Activated T-helper 2 cell treated with anti-CD3 and anti-CD28 coated beads, Interferon-gamma antibody, Interleukin-2, Interleukin-4, amounts not matched to agents 10 μg/mL and 5 μg/mL and 100 μg/mL, durations not matched to agents 14 hours and 24 hours and 36 hours (primary cell): ENCODE measurements around the gene PI4KA. TPM values are rescaled to one million over a fixed set of nuclear protein-coding genes. Genes with fewer than 3 reads are reported as not detected.
A peak's percentile ranks its signal among the peaks of the same experiment; 100 is the strongest.
"Not testable (repeated sequence)": the region's sequence is repeated elsewhere in the genome, so short reads cannot be mapped to it uniquely, and the experiment has no call there.

ENCODE experiments used
- DNase-seq: peaks from one replicate; pipeline ENCODE4 v3.0.0; 2021; ENCODE audit warnings: low spot score
- H3K27ac Mint-ChIP-seq: one replicate; pipeline ENCODE4 v1.8.0; 2021; ENCODE audit warnings: mixed read lengths
- H3K27me3 Mint-ChIP-seq: one replicate; pipeline ENCODE4 v1.8.0; 2021; ENCODE audit warnings: low read depth, mixed read lengths
- H3K36me3 Mint-ChIP-seq: one replicate; pipeline ENCODE4 v1.8.0; 2021; ENCODE audit warnings: low read depth, mixed read lengths
- H3K4me1 Mint-ChIP-seq: one replicate; pipeline ENCODE4 v1.8.0; 2021; ENCODE audit warnings: low read depth, mixed read lengths
- H3K4me3 Mint-ChIP-seq: one replicate; pipeline ENCODE4 v1.8.0; 2021; ENCODE audit warnings: low read depth, mild to moderate bottlenecking, moderate library complexity, mixed read lengths
- H3K9me3 Mint-ChIP-seq: one replicate; pipeline ENCODE4 v1.8.0; 2021; ENCODE audit warnings: mixed read lengths
- intact Hi-C: fragments of 100-400 bp; cut with micrococcal nuclease; formaldehyde crosslinking; loops from one replicate; pipeline ENCODE4 v1.15.1; 2023
- total RNA-seq: library from RNA; stranded (reverse); gene quantifications from 2 replicates; pipeline ENCODE4 v1.2.3, GENCODE V29; 2022

Gene PI4KA
- total RNA-seq, 1 donor from 2014 or later, result 73.4 TPM

DNA sequence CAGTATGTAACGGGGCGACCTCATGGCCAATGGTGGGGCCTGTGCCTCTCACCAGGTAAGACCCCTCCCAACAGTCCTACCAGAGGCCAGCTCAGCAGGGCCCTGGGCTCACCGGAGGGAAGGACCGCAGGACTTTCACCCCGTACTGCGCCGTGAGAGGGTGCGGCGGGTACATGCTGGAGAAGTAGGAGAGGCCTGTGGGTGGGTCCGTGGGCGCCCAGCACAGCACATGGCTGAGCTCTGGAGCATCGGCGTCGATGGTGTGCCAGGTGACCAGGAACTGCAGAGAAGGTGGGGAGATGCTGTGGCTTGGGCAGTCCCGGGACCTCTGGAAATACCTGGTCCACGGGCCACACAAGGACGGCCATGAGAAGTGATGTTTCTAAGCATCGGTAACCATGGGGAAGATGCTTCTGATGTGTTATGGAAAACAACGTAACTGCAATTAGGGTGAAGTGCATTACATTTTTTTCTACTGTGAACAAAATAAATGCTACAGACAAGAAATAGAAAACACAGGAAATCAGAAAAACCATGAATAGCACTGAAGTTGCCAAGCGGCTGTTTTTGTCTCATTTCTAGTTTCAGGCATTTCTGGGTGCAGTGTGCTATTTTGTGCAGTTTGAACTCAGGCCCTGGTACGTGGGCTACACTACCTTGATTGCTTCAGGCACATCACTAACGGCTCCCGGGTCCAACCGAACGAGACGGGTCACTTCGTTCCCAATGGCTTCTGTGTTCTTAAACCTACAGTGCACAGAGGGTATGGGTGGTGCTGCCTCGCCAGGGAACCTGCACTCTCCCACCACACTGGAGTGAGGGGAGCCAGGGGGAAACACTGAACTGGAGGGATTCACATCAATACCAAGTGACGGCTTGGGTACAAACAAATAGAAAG lies 131.2 kb downstream of the PI4KA start:
- no peak overlapping the region for H3K4me3 Mint-ChIP-seq
- H3K36me3 Mint-ChIP-seq, result peaks cover 23% of the 10 kb centered on the region
- no peak for DNase-seq
- no peaks in the 10 kb centered on the region for H3K4me1 Mint-ChIP-seq
- H3K27me3 Mint-ChIP-seq, result no peaks in the 10 kb centered on the region
- H3K27ac Mint-ChIP-seq, result no peak overlapping the region
- intact Hi-C loops, result no loop called here
- H3K9me3 Mint-ChIP-seq, result no peaks in the 10 kb centered on the region

DNA sequence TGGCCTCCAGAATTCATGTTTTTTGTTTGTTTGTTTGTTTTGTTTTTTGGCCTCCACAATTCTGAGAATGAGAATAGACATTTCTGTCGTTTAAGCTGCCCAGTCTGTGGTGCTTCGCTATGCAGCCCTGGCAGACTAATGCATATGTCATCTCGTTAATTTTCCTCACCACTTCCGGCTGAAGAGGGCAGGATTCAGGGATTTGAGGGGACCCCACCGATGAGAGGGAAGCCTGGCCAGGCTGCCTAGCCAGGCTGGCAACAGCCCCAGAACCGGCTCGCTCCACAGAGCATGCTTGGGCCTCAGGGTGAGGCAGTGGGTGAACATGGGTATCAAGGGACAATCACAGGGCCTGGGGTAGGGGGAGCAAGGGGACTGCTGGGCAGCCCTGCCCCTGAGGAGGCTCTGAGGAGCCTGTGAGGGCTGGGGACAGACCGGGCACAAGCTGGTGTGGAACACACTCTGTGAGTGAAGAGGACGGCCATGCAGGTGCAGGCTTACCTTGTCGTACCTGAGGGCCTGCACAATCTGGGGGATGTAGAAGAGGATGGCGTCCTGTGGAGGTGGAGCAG lies 132.5 kb downstream of the PI4KA start:
- no peak overlapping the region for H3K27ac Mint-ChIP-seq
- no peak for DNase-seq
- intact Hi-C loops, result no loop called here
- H3K4me3 Mint-ChIP-seq, result no peak overlapping the region
- H3K9me3 Mint-ChIP-seq, result no peaks in the 10 kb centered on the region
- H3K27me3 Mint-ChIP-seq, result no peaks in the 10 kb centered on the region
- H3K36me3 Mint-ChIP-seq, result peaks cover 27% of the 10 kb centered on the region
- no peaks in the 10 kb centered on the region for H3K4me1 Mint-ChIP-seq

DNA sequence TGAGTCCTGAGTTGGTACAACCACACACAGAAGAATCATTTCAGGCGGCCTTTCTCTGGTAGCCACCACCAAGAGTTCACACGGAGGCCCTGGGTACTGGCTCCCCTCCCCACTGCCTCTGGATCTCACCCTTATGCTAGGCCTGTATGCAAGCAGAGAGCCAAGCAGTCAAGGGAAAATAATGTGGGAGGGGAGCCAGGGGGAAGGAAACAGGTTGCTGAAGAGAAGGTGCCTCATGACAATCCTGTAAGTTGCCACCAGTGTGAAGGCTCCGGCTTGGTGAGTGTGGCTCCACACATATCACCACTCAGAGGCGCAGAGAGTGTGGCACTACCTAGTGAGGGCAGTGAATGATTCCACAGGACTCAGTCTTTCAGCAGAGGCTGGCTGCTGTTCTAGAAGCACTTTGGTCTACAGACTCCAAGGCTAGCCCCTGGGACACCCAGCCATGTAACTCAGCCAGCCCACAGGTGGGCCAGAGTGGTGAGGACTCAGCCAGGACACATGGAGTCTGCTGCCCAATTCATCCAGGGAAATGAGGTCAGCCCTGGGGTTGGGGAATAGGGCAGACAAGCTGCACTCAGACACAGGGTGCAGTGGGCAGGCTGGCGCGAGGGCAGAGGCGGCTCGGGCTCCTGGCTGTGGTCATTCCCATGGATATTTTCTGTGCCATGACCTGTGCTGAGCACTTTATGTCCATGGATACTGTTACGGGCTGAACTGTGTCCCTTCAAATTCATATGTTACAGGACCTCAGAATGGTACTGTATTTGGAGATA lies 133.7 kb downstream of the PI4KA start:
- Mint-ChIP-seq H3K4me1 (no peaks in the 10 kb centered on the region), H3K36me3 (peaks cover 30% of the 10 kb centered on the region), H3K27ac (no peak overlapping the region), H3K4me3 (no peak overlapping the region), H3K9me3 (no peaks in the 10 kb centered on the region), H3K27me3 (no peaks in the 10 kb centered on the region)
- no peak for DNase-seq
- intact Hi-C loops, result no loop called here

DNA sequence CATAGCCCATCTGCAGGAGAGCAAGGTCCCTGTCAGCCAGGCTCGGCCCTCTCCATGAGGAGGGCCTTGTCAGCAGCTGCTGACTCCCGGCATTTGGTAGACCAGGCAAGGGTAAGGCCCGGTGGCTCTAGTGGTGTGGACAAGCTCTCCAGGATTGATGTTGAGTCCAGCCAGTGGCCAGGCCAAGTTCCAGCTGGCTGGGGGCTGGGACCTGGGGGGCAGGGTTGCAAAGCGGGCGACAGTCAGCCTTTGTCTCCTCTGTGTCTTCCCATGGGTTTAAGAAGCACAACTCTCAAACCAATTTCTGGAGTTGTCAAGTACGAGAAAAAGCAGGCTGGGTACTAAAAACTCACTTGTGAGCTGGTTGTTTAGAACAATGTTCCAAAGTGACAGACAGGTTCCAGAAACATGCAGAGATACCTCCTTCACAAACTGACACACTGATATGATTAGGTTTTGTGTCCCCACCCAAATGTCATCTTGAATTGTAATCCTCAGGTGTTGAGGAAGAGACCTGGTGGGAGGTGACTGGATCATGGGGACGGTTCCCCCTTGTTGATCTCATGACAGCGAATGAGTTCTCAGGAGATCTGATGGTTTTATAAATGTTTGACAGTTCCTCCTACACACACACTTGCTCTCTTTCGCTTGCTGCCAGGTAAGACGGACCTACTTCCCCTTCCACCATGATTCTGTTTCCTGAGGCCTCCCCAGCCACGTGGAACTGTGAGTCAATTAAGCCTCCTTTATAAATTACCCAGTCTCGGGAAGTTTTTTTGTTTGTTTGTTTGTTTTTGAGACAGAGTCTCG lies 137.0 kb downstream of the PI4KA start:
- no peaks in the 10 kb centered on the region for H3K4me1 Mint-ChIP-seq
- no peak overlapping the region for H3K4me3 Mint-ChIP-seq
- no peaks in the 10 kb centered on the region for H3K9me3 Mint-ChIP-seq
- peaks cover 16% of the 10 kb centered on the region for H3K36me3 Mint-ChIP-seq
- intact Hi-C loops, result no loop called here
- no peaks in the 10 kb centered on the region for H3K27me3 Mint-ChIP-seq
- no peak for DNase-seq
- peak overlapping the region; percentile 7 for H3K27ac Mint-ChIP-seq

DNA sequence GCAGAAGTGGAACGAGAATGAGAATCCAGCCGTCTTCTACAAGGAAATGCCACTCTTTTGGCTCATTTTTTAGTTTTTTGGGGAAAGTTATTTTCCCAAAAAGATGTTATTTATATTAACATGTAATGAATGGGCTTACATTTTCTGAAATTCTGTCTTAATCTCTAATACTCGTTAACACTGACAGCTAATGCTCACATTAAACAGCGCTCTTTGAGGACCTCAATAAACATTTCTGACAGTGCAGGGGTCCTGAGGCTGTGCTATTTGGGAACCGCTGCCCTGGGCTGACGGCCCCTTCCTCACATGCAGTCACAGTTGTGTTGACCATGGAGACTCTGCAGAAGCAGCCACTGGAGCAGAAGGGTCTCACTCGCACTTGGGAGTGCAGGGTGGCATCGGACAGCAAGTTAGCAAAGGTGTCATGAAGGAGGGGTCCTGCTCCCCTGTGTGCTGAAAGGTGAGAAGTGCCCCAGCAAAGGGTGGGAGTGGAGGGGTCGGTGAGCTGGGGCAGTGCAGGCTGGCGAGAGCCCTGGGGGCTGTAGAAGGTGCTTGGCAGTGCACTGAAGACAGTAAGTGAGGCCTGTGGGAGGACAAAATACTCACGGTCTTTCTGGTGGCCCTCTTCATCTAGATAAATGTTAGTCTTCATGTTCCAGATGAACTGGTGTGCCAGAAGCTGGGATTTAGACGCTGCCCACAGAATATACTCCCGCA lies 137.8 kb downstream of the PI4KA start:
- Mint-ChIP-seq H3K27me3 (no peaks in the 10 kb centered on the region), H3K4me1 (no peaks in the 10 kb centered on the region), H3K36me3 (peaks cover 9% of the 10 kb centered on the region), H3K9me3 (no peaks in the 10 kb centered on the region), H3K4me3 (no peak overlapping the region), H3K27ac (no peak overlapping the region)
- no peak for DNase-seq
- intact Hi-C loops, result no loop called here

DNA sequence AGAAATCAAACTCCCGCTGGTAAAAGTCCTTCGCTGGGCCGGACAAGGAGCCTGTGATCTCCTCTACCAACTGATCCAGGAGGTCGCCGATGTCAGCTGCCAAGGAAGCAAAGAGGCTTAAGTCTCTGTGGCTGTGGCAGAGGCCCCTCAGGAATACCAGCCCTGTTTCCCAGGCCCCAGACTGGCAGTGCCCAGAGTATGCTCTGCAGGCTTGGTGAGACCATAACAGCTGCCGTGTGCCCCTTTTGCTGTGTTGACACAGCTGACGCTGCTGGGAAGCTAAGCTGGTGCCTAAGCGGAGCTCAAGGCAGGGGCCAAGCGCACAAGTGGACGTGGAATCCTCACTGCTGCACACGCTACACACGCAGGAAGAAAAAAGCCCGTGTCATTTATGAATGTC lies 139.9 kb downstream of the PI4KA start:
- H3K27ac Mint-ChIP-seq, H3K4me3 Mint-ChIP-seq, H3K4me1 Mint-ChIP-seq, intact Hi-C loops, DNase-seq, H3K36me3 Mint-ChIP-seq, H3K9me3 Mint-ChIP-seq, H3K27me3 Mint-ChIP-seq: not testable (repeated sequence)

DNA sequence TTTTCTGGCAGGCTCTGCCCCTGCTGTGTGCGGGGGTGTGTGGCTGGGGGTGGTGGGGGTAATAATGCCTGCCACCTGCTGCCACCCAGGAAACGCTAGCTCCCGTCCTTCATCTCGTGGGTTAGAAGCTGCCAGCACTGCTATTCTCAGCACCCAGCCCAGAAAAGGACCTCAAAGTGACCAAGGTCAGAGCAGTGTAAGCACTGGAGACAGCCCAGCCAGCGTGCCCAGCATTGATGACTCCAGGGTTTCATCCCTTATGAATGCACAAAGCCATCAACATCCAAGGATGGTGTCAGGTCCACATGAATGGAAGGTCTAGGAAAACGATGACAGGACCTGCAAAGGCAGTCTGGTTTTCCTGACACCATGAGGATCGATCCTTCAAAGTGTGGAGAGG lies 140.6 kb downstream of the PI4KA start:
- intact Hi-C loops, H3K27ac Mint-ChIP-seq, H3K9me3 Mint-ChIP-seq, H3K4me1 Mint-ChIP-seq, H3K4me3 Mint-ChIP-seq, H3K36me3 Mint-ChIP-seq, DNase-seq, H3K27me3 Mint-ChIP-seq: not testable (repeated sequence)

DNA sequence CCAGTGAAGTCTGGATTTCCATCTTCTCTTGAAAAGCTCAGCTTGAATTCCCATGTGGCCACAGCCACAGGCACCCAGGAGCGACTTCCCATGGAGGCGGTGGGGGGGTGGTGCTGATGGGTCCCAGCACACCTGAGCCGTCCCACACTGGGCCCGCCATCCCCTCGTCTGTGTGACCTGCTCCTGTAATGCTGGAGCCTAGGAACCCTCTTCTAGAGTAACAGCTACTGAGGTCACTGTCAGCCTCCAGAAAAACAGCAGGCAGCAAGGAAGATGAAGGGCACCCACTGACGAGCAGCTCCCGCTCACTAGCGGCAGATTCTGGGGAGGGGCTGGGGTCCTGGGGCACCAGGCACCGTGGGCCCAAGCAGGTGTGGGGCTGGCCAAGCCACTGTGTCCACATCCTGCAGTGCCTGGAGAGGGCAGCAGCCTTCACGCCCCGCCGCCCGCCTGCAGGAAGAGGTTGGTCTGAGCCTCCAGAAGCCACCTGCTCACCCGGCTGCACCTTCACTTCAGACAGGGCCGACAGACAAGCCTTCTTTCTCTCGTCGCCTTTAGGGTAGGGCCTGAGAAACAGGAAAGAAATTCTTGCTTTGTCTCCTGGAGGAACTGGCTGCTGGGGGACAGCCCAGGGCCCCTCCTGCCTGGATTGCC lies 141.3 kb downstream of the PI4KA start:
- H3K4me1 Mint-ChIP-seq, H3K27ac Mint-ChIP-seq, H3K9me3 Mint-ChIP-seq, intact Hi-C loops, H3K27me3 Mint-ChIP-seq, H3K36me3 Mint-ChIP-seq, H3K4me3 Mint-ChIP-seq, DNase-seq: not testable (repeated sequence)

DNA sequence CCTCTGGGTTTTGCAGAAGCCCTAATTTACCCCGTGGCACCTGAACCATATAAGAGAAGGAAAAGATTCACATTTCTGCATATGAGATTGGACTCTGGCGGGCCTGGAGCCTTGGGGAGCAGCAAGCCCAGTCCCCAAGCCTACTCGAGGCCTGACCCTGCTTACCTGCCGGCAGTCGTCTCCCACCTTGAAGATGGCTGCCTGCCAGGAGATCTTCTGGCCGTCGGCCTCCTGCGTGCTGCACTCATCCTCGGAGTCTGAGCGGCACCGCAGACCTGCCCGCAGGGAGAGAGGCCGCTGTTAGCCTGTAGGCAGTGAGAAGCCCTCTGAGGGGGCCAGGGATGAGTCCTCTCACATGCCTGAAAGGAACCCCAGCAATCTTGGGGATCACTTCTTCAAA lies 145.5 kb downstream of the PI4KA start:
- H3K4me3 Mint-ChIP-seq, intact Hi-C loops, H3K27ac Mint-ChIP-seq: not testable (repeated sequence)

DNA sequence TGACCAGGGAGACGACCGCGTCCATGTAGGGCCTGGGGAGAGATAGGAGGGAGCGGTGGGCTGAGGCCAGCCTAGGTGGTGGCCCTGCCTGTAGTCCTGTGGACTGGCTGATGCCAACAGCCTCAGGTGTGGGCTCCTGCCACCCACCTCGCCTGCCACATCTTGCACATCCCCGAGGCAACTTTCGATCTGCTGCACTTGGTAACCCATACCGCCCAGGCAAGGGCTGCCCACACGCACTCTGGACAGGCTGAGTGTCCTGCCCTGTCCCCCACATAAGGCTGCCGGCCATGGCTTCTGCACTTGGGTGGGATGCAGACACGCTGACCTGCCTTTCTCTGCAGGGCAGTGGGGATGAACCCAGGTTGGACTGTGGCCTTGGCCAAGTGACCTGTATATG lies 148.6 kb downstream of the PI4KA start:
- H3K27me3 Mint-ChIP-seq, H3K4me3 Mint-ChIP-seq, intact Hi-C loops, DNase-seq, H3K4me1 Mint-ChIP-seq, H3K27ac Mint-ChIP-seq, H3K9me3 Mint-ChIP-seq: not testable (repeated sequence)
- H3K36me3 Mint-ChIP-seq, result peaks cover 13% of the 10 kb centered on the region

More for the DNA sequence above, 145.5 kb downstream of the PI4KA start:
- DNase-seq, H3K4me1 Mint-ChIP-seq, H3K36me3 Mint-ChIP-seq, H3K27me3 Mint-ChIP-seq, H3K9me3 Mint-ChIP-seq: not testable (repeated sequence)

DNA sequence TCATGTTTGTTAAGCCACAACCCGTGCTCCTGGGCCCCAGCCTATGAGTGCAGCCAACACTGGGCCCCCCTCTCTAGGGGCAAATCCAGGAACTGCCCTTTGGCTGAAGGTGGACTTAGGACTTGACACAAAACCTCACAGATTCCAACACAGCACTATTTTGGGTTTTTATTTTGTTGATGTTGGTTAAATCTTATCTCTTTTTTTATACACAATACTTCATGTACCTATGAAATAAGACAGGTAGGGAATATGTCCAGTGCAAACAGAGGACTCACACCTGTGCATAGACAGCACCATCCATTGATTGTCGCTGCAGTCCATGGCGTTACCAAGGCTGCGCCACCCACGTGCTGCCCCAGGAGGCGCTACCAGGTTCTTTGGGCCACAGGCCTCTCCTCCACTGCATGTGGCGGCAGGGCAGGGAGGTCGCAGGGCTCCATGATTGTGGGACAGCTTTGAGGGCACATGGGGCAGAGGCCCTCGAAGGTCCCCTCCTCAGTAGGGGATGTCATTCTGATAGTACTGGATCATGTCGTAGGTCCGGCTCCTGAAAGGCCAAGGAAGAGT lies 151.0 kb downstream of the PI4KA start:
- H3K4me1 Mint-ChIP-seq, H3K4me3 Mint-ChIP-seq, H3K9me3 Mint-ChIP-seq, intact Hi-C loops, H3K27me3 Mint-ChIP-seq, DNase-seq, H3K27ac Mint-ChIP-seq: not testable (repeated sequence)
- peaks cover 13% of the 10 kb centered on the region for H3K36me3 Mint-ChIP-seq
